WTC11 (cell line): ENCODE measurements around the gene SLC26A11. TPM values are rescaled to one million over a fixed set of nuclear protein-coding genes. Genes with fewer than 3 reads are reported as not detected.
A peak's percentile ranks its signal among the peaks of the same experiment; 100 is the strongest.

Experiments used
- ATAC-seq: fragments of 200-7000 bp; cut with Tn5 transposase; 2 replicates; pipeline ENCODE4 v1.10.0; 2021; ENCODE audit warnings: mild to moderate bottlenecking, moderate library complexity
- CTCF ChIA-PET: fragments of 300-600 bp; sonication (Branson Sonifier 250); formaldehyde crosslinking; loops from one replicate; lab custom pipeline; 2021; ENCODE audit warnings: antibody characterized with exemption; lab: Charles Lee
- POLR2A ChIA-PET: fragments of 350-600 bp; sonication (Branson Sonifier 250); formaldehyde crosslinking; loops from one replicate; lab custom pipeline; 2021; ENCODE audit warnings: antibody characterized with exemption; lab: Charles Lee
- DNase-seq: peaks from one replicate; pipeline ENCODE4 v3.0.0; 2021; ENCODE audit warnings: low spot score
- H3K27ac Mint-ChIP-seq: 2 replicates; pipeline ENCODE4 v1.8.0; 2021; ENCODE audit warnings: mixed read lengths
- H3K27me3 Mint-ChIP-seq: 2 replicates; pipeline ENCODE4 v1.8.0; 2021; ENCODE audit warnings: low read depth, mild to moderate bottlenecking, moderate library complexity, mixed read lengths
- H3K36me3 Mint-ChIP-seq: 2 replicates; pipeline ENCODE4 v1.8.0; 2021; ENCODE audit warnings: mixed read lengths
- H3K4me1 Mint-ChIP-seq: 2 replicates; pipeline ENCODE4 v1.8.0; 2022; ENCODE audit warnings: mixed read lengths
- H3K4me3 Mint-ChIP-seq: 2 replicates; pipeline ENCODE4 v1.8.0; 2021; ENCODE audit warnings: mild to moderate bottlenecking, moderate library complexity, mixed read lengths
- H3K9me3 Mint-ChIP-seq: 2 replicates; pipeline ENCODE4 v1.8.0; 2021; ENCODE audit warnings: mixed read lengths
- CREB1 ChIP-seq: sonication (generic); formaldehyde crosslinking; IDR thresholded peaks from 2 replicates; pipeline ENCODE4 v1.8.0; 2023; ENCODE audit warnings: mild to moderate bottlenecking, missing genetic modification reagents
- EMX1 ChIP-seq: fragments of 250-450 bp; sonication (Bioruptor Pico); IDR thresholded peaks from 2 replicates; pipeline ENCODE4 v1.8.0; 2021; ENCODE audit warnings: mild to moderate bottlenecking
- ESRRA ChIP-seq: sonication (generic); formaldehyde crosslinking; IDR thresholded peaks from 2 replicates; pipeline ENCODE4 v1.8.1; 2022; ENCODE audit warnings: mild to moderate bottlenecking, missing genetic modification reagents, borderline replicate concordance
- ETV6 ChIP-seq: sonication (generic); formaldehyde crosslinking; IDR thresholded peaks from 2 replicates; pipeline ENCODE4 v1.8.1; 2022; ENCODE audit warnings: mild to moderate bottlenecking, missing genetic modification reagents
- FOXK1 ChIP-seq: sonication (generic); formaldehyde crosslinking; IDR thresholded peaks from 2 replicates; pipeline ENCODE4 v1.8.0; 2022; ENCODE audit warnings: mild to moderate bottlenecking, moderate library complexity, missing genetic modification reagents
- FOXP1 ChIP-seq: sonication (generic); formaldehyde crosslinking; IDR thresholded peaks from 2 replicates; pipeline ENCODE4 v1.8.0; 2022; ENCODE audit warnings: missing genetic modification reagents, mild to moderate bottlenecking, moderate library complexity, borderline replicate concordance
- HMGA2 ChIP-seq: fragments of 250-450 bp; sonication (Bioruptor Pico); IDR thresholded peaks from 2 replicates; pipeline ENCODE4 v1.4.0; 2021; ENCODE audit warnings: mild to moderate bottlenecking, moderate library complexity
- MXD4 ChIP-seq: fragments of 250-450 bp; sonication (Bioruptor Pico); IDR thresholded peaks from 2 replicates; pipeline ENCODE4 v1.8.0; 2021; ENCODE audit warnings: mild to moderate bottlenecking, moderate library complexity, borderline replicate concordance
- MYBL2 ChIP-seq: sonication (generic); formaldehyde crosslinking; IDR thresholded peaks from 2 replicates; pipeline ENCODE4 v1.8.1; 2023; ENCODE audit warnings: mild to moderate bottlenecking, moderate library complexity, missing genetic modification reagents
- NFATC4 ChIP-seq: fragments of 250-450 bp; sonication (Bioruptor Pico); IDR thresholded peaks from 2 replicates; pipeline ENCODE4 v1.9.0; 2021; ENCODE audit warnings: mild to moderate bottlenecking
- RORB ChIP-seq: fragments of 250-450 bp; sonication (Bioruptor Pico); IDR thresholded peaks from 2 replicates; pipeline ENCODE4 v1.9.0; 2021; ENCODE audit warnings: mild to moderate bottlenecking
- ZNF416 ChIP-seq: fragments of 250-450 bp; sonication (Bioruptor Pico); IDR thresholded peaks from 2 replicates; pipeline ENCODE4 v1.9.0; 2021; ENCODE audit warnings: mild to moderate bottlenecking, inconsistent platforms
- total RNA-seq: library from RNA; stranded (reverse); gene quantifications from 3 replicates; pipeline ENCODE4 v1.2.3, GENCODE V29; 2021
- TF ChIP-seq, protein P1 (sequence below): fragments of 250-450 bp; sonication (Bioruptor Pico); conservative IDR thresholded peaks from 2 replicates; pipeline ENCODE4 v1.9.0; 2021; ENCODE audit warnings: mild to moderate bottlenecking
- TF ChIP-seq, protein P2 (sequence below): sonication (generic); formaldehyde crosslinking; IDR thresholded peaks from 2 replicates; pipeline ENCODE4 v1.8.1; 2022; ENCODE audit warnings: low read depth, missing genetic modification reagents, borderline replicate concordance
- TF ChIP-seq, protein P3 (sequence below): sonication (generic); formaldehyde crosslinking; IDR thresholded peaks from 2 replicates; pipeline ENCODE4 v1.8.1; 2023; ENCODE audit warnings: mild to moderate bottlenecking, missing genetic modification reagents
- TF ChIP-seq, protein P4 (sequence below): sonication (generic); formaldehyde crosslinking; IDR thresholded peaks from 2 replicates; pipeline ENCODE4 v1.8.1; 2023; ENCODE audit warnings: mild to moderate bottlenecking, missing genetic modification reagents
- TF ChIP-seq, protein P5 (sequence below): sonication (generic); formaldehyde crosslinking; IDR thresholded peaks from 2 replicates; pipeline ENCODE4 v1.8.1; 2022; ENCODE audit warnings: mild to moderate bottlenecking, missing genetic modification reagents, moderate library complexity, borderline replicate concordance
- TF ChIP-seq, protein P6 (sequence below): fragments of 250-450 bp; sonication (Bioruptor Pico); IDR thresholded peaks from 2 replicates; pipeline ENCODE4 v1.8.0; 2021; ENCODE audit warnings: mild to moderate bottlenecking
- TF ChIP-seq, protein P7 (sequence below): sonication (generic); formaldehyde crosslinking; IDR thresholded peaks from 2 replicates; pipeline ENCODE4 v1.8.0; 2022; ENCODE audit warnings: mild to moderate bottlenecking, missing genetic modification reagents
- TF ChIP-seq, protein P8 (sequence below): sonication (generic); formaldehyde crosslinking; conservative IDR thresholded peaks from 2 replicates; pipeline ENCODE4 v1.8.1; 2023; ENCODE audit warnings: mild to moderate bottlenecking, low read depth, missing genetic modification reagents, moderate library complexity
- TF ChIP-seq, protein P9 (sequence below): sonication (generic); formaldehyde crosslinking; IDR thresholded peaks from 2 replicates; pipeline ENCODE4 v1.8.0; 2022; ENCODE audit warnings: mild to moderate bottlenecking, missing genetic modification reagents

SLC26A11 gene
- total RNA-seq, 1 experiment from 2014 or later = 26.4 TPM

DNA sequence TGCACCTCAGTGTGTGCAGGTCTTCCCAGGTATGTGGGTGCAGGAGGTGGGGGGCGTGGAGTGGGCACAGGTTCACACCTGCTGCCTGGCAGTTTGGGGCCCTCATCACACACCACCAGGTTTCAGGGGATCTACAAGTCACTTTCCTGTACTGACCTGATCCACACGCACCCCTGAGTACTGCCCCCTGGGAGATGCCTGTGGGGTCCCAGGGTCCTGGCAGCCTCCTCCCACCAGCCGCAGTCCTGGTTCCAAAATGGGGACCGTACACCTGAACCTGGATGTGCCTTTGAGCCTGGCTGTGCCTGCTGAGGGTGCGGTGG lies 66.4 kb downstream of the SLC26A11 start:
- no peak for ATAC-seq
- POLR2A ChIA-PET = interaction anchor here (0.6 kb wide), 1 partner anchor 120 kb away, joined by 3 read pairs; no protein-coding TSS in a partner anchor

DNA sequence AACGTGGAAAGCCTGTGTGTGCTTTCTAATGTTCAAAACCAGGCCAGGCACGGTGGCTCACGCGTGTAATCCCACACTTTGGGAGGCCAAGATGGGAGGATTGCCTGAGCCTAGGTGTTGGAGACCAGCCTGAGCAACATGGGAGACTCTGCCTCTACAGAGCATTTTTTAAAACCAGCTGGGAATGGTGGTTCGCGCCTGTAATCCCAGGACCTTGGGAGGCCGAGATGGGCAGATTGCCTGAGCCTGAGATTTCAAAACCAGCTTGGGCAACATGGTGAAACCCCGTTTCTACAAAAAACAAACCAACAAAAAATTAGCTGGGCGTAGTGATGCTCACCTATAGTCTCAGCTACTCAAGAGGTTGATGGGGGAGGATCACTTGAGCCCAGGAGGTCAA lies 66.8 kb downstream of the SLC26A11 start:
- ChIA-PET POLR2A (interaction anchor here (0.5 to 0.6 kb wide), 2 partner anchors 68 to 121 kb away, joined by 3 to 5 read pairs; no protein-coding TSS in a partner anchor), CTCF (interaction anchor here (0.8 kb wide), 1 partner anchor 74 kb away, joined by 5 read pairs; no protein-coding TSS in a partner anchor)
- Mint-ChIP-seq H3K4me3 (no peak overlapping the region), H3K27ac (0 out of 2 replicates have a peak overlapping the region, but pooled peaks have one; percentile 41), H3K36me3 (peaks cover 28% of the 10 kb centered on the region), H3K9me3 (no peaks in the 10 kb centered on the region), H3K27me3 (no peaks in the 10 kb centered on the region), H3K4me1 (peaks cover 12% of the 10 kb centered on the region)
- DNase-seq (no peak), ATAC-seq (no peak)
- TF ChIP-seq, protein P1, sequence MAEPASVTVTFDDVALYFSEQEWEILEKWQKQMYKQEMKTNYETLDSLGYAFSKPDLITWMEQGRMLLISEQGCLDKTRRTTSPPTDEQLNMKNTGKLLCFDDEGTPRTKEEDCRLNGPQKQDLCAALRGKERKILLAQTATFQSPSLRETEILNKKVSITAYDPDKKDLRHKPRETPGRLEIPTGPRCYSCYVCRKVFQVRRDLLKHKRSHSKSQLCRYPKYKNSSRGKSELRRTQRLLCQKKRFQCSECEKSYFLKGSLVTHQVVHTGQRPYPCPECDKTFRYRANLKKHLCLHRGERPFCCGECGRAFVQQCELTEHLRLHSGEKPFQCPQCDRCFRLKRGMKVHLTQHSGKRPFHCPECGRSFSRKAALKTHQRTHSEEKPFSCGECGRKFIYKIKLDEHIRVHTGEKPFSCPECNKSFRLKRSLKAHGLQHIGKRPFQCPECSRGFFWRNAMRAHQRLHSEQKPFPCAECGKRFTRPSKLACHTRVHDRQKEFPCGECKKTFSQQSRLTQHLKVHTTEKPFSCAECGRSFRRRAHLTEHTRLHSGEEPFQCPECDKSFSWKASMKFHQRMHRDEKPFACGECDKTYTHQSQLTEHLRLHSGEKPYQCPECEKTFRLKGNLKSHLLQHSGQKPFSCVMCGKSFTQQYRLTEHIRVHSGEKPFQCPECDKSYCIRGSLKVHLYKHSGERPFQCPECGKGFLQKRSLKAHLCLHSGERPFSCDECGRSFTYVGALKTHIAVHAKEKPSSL (CRISPR knock-in tag) = no peak
- TF ChIP-seq HMGA2 (CRISPR knock-in tag) (no peak), FOXP1 (CRISPR knock-in tag) (no peak), ESRRA (no peak), ETV6 (CRISPR knock-in tag) (no peak), ZNF416 (CRISPR knock-in tag) (no peak), MYBL2 (CRISPR knock-in tag) (no peak), EMX1 (CRISPR knock-in tag) (no peak), FOXK1 (no peak)
- TF ChIP-seq, protein P2, sequence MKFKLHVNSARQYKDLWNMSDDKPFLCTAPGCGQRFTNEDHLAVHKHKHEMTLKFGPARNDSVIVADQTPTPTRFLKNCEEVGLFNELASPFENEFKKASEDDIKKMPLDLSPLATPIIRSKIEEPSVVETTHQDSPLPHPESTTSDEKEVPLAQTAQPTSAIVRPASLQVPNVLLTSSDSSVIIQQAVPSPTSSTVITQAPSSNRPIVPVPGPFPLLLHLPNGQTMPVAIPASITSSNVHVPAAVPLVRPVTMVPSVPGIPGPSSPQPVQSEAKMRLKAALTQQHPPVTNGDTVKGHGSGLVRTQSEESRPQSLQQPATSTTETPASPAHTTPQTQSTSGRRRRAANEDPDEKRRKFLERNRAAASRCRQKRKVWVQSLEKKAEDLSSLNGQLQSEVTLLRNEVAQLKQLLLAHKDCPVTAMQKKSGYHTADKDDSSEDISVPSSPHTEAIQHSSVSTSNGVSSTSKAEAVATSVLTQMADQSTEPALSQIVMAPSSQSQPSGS (CRISPR knock-in tag) = no peak
- TF ChIP-seq, protein P3, sequence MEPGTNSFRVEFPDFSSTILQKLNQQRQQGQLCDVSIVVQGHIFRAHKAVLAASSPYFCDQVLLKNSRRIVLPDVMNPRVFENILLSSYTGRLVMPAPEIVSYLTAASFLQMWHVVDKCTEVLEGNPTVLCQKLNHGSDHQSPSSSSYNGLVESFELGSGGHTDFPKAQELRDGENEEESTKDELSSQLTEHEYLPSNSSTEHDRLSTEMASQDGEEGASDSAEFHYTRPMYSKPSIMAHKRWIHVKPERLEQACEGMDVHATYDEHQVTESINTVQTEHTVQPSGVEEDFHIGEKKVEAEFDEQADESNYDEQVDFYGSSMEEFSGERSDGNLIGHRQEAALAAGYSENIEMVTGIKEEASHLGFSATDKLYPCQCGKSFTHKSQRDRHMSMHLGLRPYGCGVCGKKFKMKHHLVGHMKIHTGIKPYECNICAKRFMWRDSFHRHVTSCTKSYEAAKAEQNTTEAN = no peak
- TF ChIP-seq, protein P4, sequence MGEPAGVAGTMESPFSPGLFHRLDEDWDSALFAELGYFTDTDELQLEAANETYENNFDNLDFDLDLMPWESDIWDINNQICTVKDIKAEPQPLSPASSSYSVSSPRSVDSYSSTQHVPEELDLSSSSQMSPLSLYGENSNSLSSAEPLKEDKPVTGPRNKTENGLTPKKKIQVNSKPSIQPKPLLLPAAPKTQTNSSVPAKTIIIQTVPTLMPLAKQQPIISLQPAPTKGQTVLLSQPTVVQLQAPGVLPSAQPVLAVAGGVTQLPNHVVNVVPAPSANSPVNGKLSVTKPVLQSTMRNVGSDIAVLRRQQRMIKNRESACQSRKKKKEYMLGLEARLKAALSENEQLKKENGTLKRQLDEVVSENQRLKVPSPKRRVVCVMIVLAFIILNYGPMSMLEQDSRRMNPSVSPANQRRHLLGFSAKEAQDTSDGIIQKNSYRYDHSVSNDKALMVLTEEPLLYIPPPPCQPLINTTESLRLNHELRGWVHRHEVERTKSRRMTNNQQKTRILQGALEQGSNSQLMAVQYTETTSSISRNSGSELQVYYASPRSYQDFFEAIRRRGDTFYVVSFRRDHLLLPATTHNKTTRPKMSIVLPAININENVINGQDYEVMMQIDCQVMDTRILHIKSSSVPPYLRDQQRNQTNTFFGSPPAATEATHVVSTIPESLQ = no peak
- TF ChIP-seq, protein P5, sequence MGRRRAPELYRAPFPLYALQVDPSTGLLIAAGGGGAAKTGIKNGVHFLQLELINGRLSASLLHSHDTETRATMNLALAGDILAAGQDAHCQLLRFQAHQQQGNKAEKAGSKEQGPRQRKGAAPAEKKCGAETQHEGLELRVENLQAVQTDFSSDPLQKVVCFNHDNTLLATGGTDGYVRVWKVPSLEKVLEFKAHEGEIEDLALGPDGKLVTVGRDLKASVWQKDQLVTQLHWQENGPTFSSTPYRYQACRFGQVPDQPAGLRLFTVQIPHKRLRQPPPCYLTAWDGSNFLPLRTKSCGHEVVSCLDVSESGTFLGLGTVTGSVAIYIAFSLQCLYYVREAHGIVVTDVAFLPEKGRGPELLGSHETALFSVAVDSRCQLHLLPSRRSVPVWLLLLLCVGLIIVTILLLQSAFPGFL (CRISPR knock-in tag) = no peak
- TF ChIP-seq, protein P6, sequence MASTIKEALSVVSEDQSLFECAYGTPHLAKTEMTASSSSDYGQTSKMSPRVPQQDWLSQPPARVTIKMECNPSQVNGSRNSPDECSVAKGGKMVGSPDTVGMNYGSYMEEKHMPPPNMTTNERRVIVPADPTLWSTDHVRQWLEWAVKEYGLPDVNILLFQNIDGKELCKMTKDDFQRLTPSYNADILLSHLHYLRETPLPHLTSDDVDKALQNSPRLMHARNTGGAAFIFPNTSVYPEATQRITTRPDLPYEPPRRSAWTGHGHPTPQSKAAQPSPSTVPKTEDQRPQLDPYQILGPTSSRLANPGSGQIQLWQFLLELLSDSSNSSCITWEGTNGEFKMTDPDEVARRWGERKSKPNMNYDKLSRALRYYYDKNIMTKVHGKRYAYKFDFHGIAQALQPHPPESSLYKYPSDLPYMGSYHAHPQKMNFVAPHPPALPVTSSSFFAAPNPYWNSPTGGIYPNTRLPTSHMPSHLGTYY (CRISPR knock-in tag) = no peak
- TF ChIP-seq, protein P7, sequence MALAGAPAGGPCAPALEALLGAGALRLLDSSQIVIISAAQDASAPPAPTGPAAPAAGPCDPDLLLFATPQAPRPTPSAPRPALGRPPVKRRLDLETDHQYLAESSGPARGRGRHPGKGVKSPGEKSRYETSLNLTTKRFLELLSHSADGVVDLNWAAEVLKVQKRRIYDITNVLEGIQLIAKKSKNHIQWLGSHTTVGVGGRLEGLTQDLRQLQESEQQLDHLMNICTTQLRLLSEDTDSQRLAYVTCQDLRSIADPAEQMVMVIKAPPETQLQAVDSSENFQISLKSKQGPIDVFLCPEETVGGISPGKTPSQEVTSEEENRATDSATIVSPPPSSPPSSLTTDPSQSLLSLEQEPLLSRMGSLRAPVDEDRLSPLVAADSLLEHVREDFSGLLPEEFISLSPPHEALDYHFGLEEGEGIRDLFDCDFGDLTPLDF (CRISPR knock-in tag) = no peak

More for the DNA sequence above, 66.4 kb downstream of the SLC26A11 start:
- DNase-seq = no peak
- CTCF ChIA-PET = no interaction called here
- Mint-ChIP-seq H3K4me3 (no peak overlapping the region), H3K27ac (no peak overlapping the region), H3K36me3 (peaks cover 25% of the 10 kb centered on the region), H3K4me1 (peaks cover 12% of the 10 kb centered on the region)
- TF ChIP-seq NFATC4 (CRISPR knock-in tag) (no peak), MXD4 (CRISPR knock-in tag) (no peak), CREB1 (no peak), RORB (no peak)
- TF ChIP-seq, protein P8, sequence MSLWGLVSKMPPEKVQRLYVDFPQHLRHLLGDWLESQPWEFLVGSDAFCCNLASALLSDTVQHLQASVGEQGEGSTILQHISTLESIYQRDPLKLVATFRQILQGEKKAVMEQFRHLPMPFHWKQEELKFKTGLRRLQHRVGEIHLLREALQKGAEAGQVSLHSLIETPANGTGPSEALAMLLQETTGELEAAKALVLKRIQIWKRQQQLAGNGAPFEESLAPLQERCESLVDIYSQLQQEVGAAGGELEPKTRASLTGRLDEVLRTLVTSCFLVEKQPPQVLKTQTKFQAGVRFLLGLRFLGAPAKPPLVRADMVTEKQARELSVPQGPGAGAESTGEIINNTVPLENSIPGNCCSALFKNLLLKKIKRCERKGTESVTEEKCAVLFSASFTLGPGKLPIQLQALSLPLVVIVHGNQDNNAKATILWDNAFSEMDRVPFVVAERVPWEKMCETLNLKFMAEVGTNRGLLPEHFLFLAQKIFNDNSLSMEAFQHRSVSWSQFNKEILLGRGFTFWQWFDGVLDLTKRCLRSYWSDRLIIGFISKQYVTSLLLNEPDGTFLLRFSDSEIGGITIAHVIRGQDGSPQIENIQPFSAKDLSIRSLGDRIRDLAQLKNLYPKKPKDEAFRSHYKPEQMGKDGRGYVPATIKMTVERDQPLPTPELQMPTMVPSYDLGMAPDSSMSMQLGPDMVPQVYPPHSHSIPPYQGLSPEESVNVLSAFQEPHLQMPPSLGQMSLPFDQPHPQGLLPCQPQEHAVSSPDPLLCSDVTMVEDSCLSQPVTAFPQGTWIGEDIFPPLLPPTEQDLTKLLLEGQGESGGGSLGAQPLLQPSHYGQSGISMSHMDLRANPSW = no peak
- TF ChIP-seq, protein P9, sequence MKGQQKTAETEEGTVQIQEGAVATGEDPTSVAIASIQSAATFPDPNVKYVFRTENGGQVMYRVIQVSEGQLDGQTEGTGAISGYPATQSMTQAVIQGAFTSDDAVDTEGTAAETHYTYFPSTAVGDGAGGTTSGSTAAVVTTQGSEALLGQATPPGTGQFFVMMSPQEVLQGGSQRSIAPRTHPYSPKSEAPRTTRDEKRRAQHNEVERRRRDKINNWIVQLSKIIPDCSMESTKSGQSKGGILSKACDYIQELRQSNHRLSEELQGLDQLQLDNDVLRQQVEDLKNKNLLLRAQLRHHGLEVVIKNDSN (CRISPR knock-in tag) = no peak
- TF ChIP-seq, all 79 proteins: peak for 0
- H3K27me3 Mint-ChIP-seq = no peaks in the 10 kb centered on the region
- no peaks in the 10 kb centered on the region for H3K9me3 Mint-ChIP-seq
